H9 (cell line): ENCODE results near the gene CDCA7L. TPM values are rescaled to one million over a fixed set of nuclear protein-coding genes. Genes with fewer than 3 reads are reported as not detected.

Experiments
- DNase-seq: peaks from one replicate; pipeline ENCODE4 v3.0.0-alpha.2; 2017
- H2AFZ ChIP-seq: one replicate; pipeline ENCODE4 v1.6.1; 2013; ENCODE audit warnings: mild to moderate bottlenecking, low read length, control low read depth, moderate library complexity
- H2AK5ac ChIP-seq: 2 replicates; pipeline ENCODE4 v1.6.1; 2013; ENCODE audit warnings: low read length, control low read depth, mixed read lengths; ENCODE audit not compliant: insufficient read length
- H2BK120ac ChIP-seq: one replicate; pipeline ENCODE4 v1.6.1; 2013; ENCODE audit warnings: low read depth, mild to moderate bottlenecking, low read length, control low read depth, inconsistent platforms; ENCODE audit not compliant: poor library complexity, severe bottlenecking
- H2BK12ac ChIP-seq: 2 replicates; pipeline ENCODE4 v1.6.1; 2013; ENCODE audit warnings: low read length, control low read depth, mixed read lengths, low read depth; ENCODE audit not compliant: insufficient read length
- H2BK15ac ChIP-seq: 2 replicates; pipeline ENCODE4 v1.6.1; 2013; ENCODE audit warnings: low read depth, low read length, control low read depth
- H2BK20ac ChIP-seq: one replicate; pipeline ENCODE4 v1.6.1; 2013; ENCODE audit warnings: low read depth, mild to moderate bottlenecking, low read length, control low read depth, inconsistent platforms; ENCODE audit not compliant: poor library complexity, severe bottlenecking
- H2BK5ac ChIP-seq: 2 replicates; pipeline ENCODE4 v1.6.1; 2013; ENCODE audit warnings: low read length, control low read depth, mixed read lengths; ENCODE audit not compliant: insufficient read length
- H3K14ac ChIP-seq: 2 replicates; pipeline ENCODE4 v1.6.1; 2013; ENCODE audit warnings: low read length, control low read depth; ENCODE audit not compliant: insufficient read depth
- H3K18ac ChIP-seq: 2 replicates; pipeline ENCODE4 v1.6.1; 2013; ENCODE audit warnings: low read depth, mild to moderate bottlenecking, mixed read lengths, low read length, control low read depth; ENCODE audit not compliant: insufficient read length
- H3K23ac ChIP-seq: 2 replicates; pipeline ENCODE4 v1.6.1; 2013; ENCODE audit warnings: low read length, control low read depth, mixed read lengths, low read depth; ENCODE audit not compliant: insufficient read length
- H3K23me2 ChIP-seq: 2 replicates; pipeline ENCODE4 v1.6.1; 2013; ENCODE audit warnings: low read depth, mild to moderate bottlenecking, mixed read lengths, low read length, control low read depth; ENCODE audit not compliant: insufficient read length, poor library complexity, severe bottlenecking
- H3K27ac ChIP-seq: 2 replicates; pipeline ENCODE4 v1.5.1; 2013; ENCODE audit warnings: low read length, control low read depth, mixed read lengths, low read depth; ENCODE audit not compliant: insufficient read length
- H3K27me3 ChIP-seq: 2 replicates; pipeline ENCODE4 v1.6.1; 2013; ENCODE audit warnings: low read length, control low read depth, inconsistent platforms; ENCODE audit not compliant: insufficient read depth
- H3K4ac ChIP-seq: 2 replicates; pipeline ENCODE4 v1.6.1; 2013; ENCODE audit warnings: low read depth, mild to moderate bottlenecking, control low read depth, inconsistent platforms, low read length, moderate library complexity
- H3K4me1 ChIP-seq: 2 replicates; pipeline ENCODE4 v1.6.1; 2013; ENCODE audit warnings: low read length, control low read depth, inconsistent platforms; ENCODE audit not compliant: insufficient read depth
- H3K4me2 ChIP-seq: 2 replicates; pipeline ENCODE4 v1.6.1; 2013; ENCODE audit warnings: low read length, control low read depth, mixed read lengths; ENCODE audit not compliant: insufficient read length, insufficient read depth
- H3K56ac ChIP-seq: 2 replicates; pipeline ENCODE4 v1.6.1; 2013; ENCODE audit warnings: low read depth, mild to moderate bottlenecking, mixed read lengths, low read length, control low read depth; ENCODE audit not compliant: insufficient read length
- H3K79me1 ChIP-seq: 2 replicates; pipeline ENCODE4 v1.6.1; 2013; ENCODE audit warnings: low read depth, mild to moderate bottlenecking, moderate library complexity, low read length, control low read depth, inconsistent platforms; ENCODE audit not compliant: insufficient read depth, poor library complexity, severe bottlenecking
- H3K79me2 ChIP-seq: 2 replicates; pipeline ENCODE4 v1.6.1; 2013; ENCODE audit warnings: low read length, control low read depth, inconsistent platforms; ENCODE audit not compliant: insufficient read depth
- H3K9ac ChIP-seq: 2 replicates; pipeline ENCODE4 v1.6.1; 2013; ENCODE audit warnings: low read length, control low read depth, mixed read lengths; ENCODE audit not compliant: insufficient read length; ENCODE audit errors: extremely low read depth
- H3K9me3 ChIP-seq: one replicate; pipeline ENCODE4 v1.6.1; 2013; ENCODE audit warnings: low read depth, low read length, inconsistent platforms; ENCODE audit not compliant: control insufficient read depth
- H3T11ph ChIP-seq: one replicate; pipeline ENCODE4 v1.6.1; 2013; ENCODE audit warnings: mild to moderate bottlenecking, low read length, control low read depth, inconsistent platforms
- H4K20me1 ChIP-seq: one replicate; pipeline ENCODE4 v1.6.1; 2013; ENCODE audit not compliant: control insufficient read depth, insufficient read length, insufficient read depth
- H4K5ac ChIP-seq: 2 replicates; pipeline ENCODE4 v1.6.1; 2013; ENCODE audit warnings: low read depth, mild to moderate bottlenecking, mixed read lengths, low read length, control low read depth; ENCODE audit not compliant: insufficient read length
- H4K8ac ChIP-seq: replicated peaks from 2 replicates; pipeline ENCODE4 v1.6.1; 2013; ENCODE audit warnings: low read length, control low read depth, mixed read lengths, low read depth; ENCODE audit not compliant: insufficient read length
- H4K91ac ChIP-seq: 2 replicates; pipeline ENCODE4 v1.6.1; 2013; ENCODE audit warnings: low read depth, mild to moderate bottlenecking, moderate library complexity, mixed read lengths, low read length, control low read depth; ENCODE audit not compliant: insufficient read length
- H3K27ac Mint-ChIP-seq, 3 experiments: 2 replicates in 2 of 3; 3 replicates in 1 of 3; pipeline ENCODE4 v1.8.0; 2020 to 2021; ENCODE audit warnings: mixed read lengths in 3 of 3, mild to moderate bottlenecking in 1 of 3, moderate library complexity in 1 of 3
- H3K27me3 Mint-ChIP-seq: 2 replicates; pipeline ENCODE4 v1.8.0; 2021; ENCODE audit warnings: low read depth, mild to moderate bottlenecking, moderate library complexity, mixed read lengths
- H3K36me3 Mint-ChIP-seq, 3 experiments: 2 replicates in 2 of 3; 3 replicates in 1 of 3; pipeline ENCODE4 v1.8.0; 2020 to 2021; ENCODE audit warnings: low read depth in 3 of 3, mixed read lengths in 3 of 3; ENCODE audit not compliant: insufficient read depth in 1 of 3
- H3K4me1 Mint-ChIP-seq, 2 experiments: 2 replicates each; pipeline ENCODE4 v1.8.0; 2020; ENCODE audit warnings: mixed read lengths in 2 of 2
- H3K4me3 Mint-ChIP-seq, 2 experiments: 2 replicates in 1 of 2; 3 replicates in 1 of 2; pipeline ENCODE4 v1.8.0; 2020 to 2021; ENCODE audit warnings: mild to moderate bottlenecking in 2 of 2, mixed read lengths in 2 of 2, moderate library complexity in 1 of 2
- H3K9me3 Mint-ChIP-seq, 2 experiments: 2 replicates in 1 of 2; 3 replicates in 1 of 2; pipeline ENCODE4 v1.8.0; 2020; ENCODE audit warnings: mild to moderate bottlenecking in 2 of 2, mixed read lengths in 2 of 2, moderate library complexity in 1 of 2
- WGBS: extraction: QIAGEN DNeasy Blood & Tissue Kit; methylation state at CpG from one replicate; pipeline ENCODE4 v1.1.7; 2013; ENCODE audit warnings: missing lambda C conversion rate, low lambda C conversion rate, mixed read lengths; ENCODE audit not compliant: insufficient read length; ENCODE audit errors: extremely low coverage; 5-methylcytosine and 5-hydroxymethylcytosine counted together
- total RNA-seq: library from RNA; stranded (reverse); gene quantifications from 2 replicates; pipeline ENCODE4 v1.2.1, GENCODE V29; 2021
- TF ChIP-seq, protein P1 (sequence below): fragments of 200-600 bp; sonication (generic); conservative IDR thresholded peaks from 3 replicates; pipeline ENCODE4 v1.8.0; 2021; ENCODE audit warnings: antibody characterized with exemption, mild to moderate bottlenecking

The CDCA7L gene
- total RNA-seq, 1 experiment from 2014 or later = 104 TPM

GRCh38 chr7:21972397-21972784 lies 26.7 kb upstream of the CDCA7L start:
- H4K91ac ChIP-seq = no peak overlapping the region
- peaks cover 7 to 8% of the 10 kb centered on the region in 2 experiments for H3K4me1 Mint-ChIP-seq
- no peak overlapping the region for H3K4me2 ChIP-seq

More at GRCh38 chr7:21972397-21972784, 26.7 kb upstream of the CDCA7L start:
- no peak overlapping the region for H4K5ac ChIP-seq
- no peak overlapping the region for H4K8ac ChIP-seq
- H2BK5ac ChIP-seq = no peak overlapping the region
- H2AFZ ChIP-seq = no peak overlapping the region
- H3K27ac ChIP-seq = no peak overlapping the region
- H3K9me3 Mint-ChIP-seq = no peaks in the 10 kb centered on the region
- H3K4ac ChIP-seq = no peak overlapping the region
- H3K36me3 Mint-ChIP-seq = no peaks in the 10 kb centered on the region
- H3K23me2 ChIP-seq = no peaks in the 10 kb centered on the region
- H4K20me1 ChIP-seq = no peaks in the 10 kb centered on the region
- DNase-seq = peak; percentile 86
- H2BK120ac ChIP-seq = no peak overlapping the region
- no peaks in the 10 kb centered on the region for H3K4me1 ChIP-seq
- H3K27me3 ChIP-seq = no peaks in the 10 kb centered on the region
- TF ChIP-seq, protein P1, sequence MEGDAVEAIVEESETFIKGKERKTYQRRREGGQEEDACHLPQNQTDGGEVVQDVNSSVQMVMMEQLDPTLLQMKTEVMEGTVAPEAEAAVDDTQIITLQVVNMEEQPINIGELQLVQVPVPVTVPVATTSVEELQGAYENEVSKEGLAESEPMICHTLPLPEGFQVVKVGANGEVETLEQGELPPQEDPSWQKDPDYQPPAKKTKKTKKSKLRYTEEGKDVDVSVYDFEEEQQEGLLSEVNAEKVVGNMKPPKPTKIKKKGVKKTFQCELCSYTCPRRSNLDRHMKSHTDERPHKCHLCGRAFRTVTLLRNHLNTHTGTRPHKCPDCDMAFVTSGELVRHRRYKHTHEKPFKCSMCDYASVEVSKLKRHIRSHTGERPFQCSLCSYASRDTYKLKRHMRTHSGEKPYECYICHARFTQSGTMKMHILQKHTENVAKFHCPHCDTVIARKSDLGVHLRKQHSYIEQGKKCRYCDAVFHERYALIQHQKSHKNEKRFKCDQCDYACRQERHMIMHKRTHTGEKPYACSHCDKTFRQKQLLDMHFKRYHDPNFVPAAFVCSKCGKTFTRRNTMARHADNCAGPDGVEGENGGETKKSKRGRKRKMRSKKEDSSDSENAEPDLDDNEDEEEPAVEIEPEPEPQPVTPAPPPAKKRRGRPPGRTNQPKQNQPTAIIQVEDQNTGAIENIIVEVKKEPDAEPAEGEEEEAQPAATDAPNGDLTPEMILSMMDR = no peak
- 0 out of 2 replicates have a peak overlapping the region, but pooled peaks have one; percentile 6 for H3K14ac ChIP-seq
- peaks cover 2% of the 10 kb centered on the region; the same call in 1 of the 2 replicates for H3K27me3 Mint-ChIP-seq
- H3K9me3 ChIP-seq = no peaks in the 10 kb centered on the region
- H3K4me3 Mint-ChIP-seq = no peak overlapping the region
- H2AK5ac ChIP-seq = no peak overlapping the region
- H3K23ac ChIP-seq = no peak overlapping the region
- H3K18ac ChIP-seq = peak overlapping the region; percentile 74
- H3K56ac ChIP-seq = no peak overlapping the region
- no peak overlapping the region for H2BK12ac ChIP-seq
- WGBS = no CpG with 5 or more reads among the region's 5 CpGs
- no peak overlapping the region for H3K9ac ChIP-seq
- H2BK20ac ChIP-seq = no peak overlapping the region
- no peaks in the 10 kb centered on the region for H3K79me2 ChIP-seq
- no peak overlapping the region for H3T11ph ChIP-seq
- H2BK15ac ChIP-seq = no peak overlapping the region
- peak overlapping the region in 1 of 3 experiments; percentile 36; a peak in 2 of 7 replicates for H3K27ac Mint-ChIP-seq
- no peaks in the 10 kb centered on the region for H3K79me1 ChIP-seq
